ENCODE results near the gene MAP3K13.

The MAP3K13 gene

DNA sequence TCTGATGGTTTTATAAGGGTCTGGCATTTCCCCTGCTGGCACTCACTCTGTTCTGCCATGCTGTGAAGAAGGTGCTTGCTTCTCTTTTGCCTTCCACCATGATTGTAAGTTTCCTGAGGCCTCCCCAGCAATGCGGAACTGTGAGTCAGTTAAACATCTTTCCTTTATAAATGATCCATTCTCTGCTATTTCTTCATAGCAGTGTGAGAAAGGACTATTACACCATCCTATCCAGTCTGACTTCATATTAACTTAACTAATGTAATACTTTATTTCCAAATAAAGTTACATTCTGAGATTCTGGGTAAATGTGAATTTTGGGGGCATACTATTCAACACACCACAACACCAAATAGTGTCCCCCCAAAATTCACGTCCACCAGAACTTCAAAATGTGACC is 22.2 kb upstream of the MAP3K13 start:
- H2AFZ ChIP-seq: no peak overlapping the region
- H3K4me2 ChIP-seq (ENCODE audit: low read length): no peak overlapping the region
- no peak overlapping the region for H3K9ac ChIP-seq
- H3K36me3 ChIP-seq (ENCODE audit: control insufficient read depth, insufficient read depth, low read length): no peaks in the 10 kb centered on the region
- H3K27ac ChIP-seq: no peak overlapping the region
- TF ChIP-seq, protein P1, sequence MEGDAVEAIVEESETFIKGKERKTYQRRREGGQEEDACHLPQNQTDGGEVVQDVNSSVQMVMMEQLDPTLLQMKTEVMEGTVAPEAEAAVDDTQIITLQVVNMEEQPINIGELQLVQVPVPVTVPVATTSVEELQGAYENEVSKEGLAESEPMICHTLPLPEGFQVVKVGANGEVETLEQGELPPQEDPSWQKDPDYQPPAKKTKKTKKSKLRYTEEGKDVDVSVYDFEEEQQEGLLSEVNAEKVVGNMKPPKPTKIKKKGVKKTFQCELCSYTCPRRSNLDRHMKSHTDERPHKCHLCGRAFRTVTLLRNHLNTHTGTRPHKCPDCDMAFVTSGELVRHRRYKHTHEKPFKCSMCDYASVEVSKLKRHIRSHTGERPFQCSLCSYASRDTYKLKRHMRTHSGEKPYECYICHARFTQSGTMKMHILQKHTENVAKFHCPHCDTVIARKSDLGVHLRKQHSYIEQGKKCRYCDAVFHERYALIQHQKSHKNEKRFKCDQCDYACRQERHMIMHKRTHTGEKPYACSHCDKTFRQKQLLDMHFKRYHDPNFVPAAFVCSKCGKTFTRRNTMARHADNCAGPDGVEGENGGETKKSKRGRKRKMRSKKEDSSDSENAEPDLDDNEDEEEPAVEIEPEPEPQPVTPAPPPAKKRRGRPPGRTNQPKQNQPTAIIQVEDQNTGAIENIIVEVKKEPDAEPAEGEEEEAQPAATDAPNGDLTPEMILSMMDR (IDR thresholded peaks at IDR 0.05): no peak
- H3K9me3 ChIP-seq (ENCODE audit: control insufficient read depth, low read length): no peaks in the 10 kb centered on the region
- H3K4me1 ChIP-seq: no peaks in the 10 kb centered on the region
- no peaks in the 10 kb centered on the region for H3K27me3 ChIP-seq (ENCODE audit: control insufficient read depth, insufficient read depth, low read length)
- no peak overlapping the region for H3K4me3 ChIP-seq (ENCODE audit: low read depth, low read length)
- H3K79me2 ChIP-seq: no peaks in the 10 kb centered on the region

DNA sequence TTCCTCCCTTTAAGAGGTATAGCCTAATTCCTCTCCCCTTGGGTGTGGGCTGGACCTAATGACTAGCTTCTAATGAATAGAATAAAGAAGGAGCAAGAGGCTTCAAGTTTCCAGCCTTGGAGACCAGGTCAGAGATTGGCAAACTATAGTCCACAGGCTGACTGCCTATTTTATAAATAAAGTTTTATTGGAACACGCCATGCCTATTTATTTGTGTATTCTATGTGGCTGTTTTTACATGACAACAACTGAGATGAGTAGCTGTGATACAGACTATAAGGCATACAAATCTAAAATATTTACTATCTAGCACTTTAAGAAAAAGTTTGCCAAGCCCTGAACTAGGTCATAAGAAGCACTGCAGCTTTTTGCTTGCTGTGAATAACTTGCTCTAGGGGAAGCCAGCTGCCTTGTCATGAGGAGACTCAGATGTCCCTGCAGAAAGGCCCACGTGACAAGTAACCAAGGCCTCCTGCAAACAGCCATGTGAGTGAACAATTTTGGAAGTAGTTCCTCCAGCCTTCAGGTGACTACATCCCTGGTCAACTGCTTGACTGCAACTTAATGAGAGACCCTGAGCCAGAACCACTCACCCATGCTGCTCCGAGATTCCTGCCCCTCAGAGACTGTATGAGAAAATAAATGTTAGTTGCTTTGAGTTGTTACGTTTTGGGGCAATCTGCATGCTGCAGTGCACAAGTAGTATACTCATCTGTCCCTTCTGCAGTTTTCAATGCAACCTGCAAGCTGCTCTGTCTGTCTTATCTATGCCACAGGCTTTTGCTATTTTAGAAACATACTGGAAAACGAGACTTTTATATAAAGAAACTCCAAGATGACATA is 21.1 kb upstream of the MAP3K13 start:
- no peaks in the 10 kb centered on the region for H3K4me1 ChIP-seq
- no peak overlapping the region for H2AFZ ChIP-seq
- no peaks in the 10 kb centered on the region for H3K9me3 ChIP-seq (ENCODE audit: control insufficient read depth, low read length)
- H3K79me2 ChIP-seq: no peaks in the 10 kb centered on the region
- H3K4me3 ChIP-seq (ENCODE audit: low read depth, low read length): no peak overlapping the region
- H3K4me2 ChIP-seq (ENCODE audit: low read length): no peak overlapping the region
- no peak overlapping the region for H3K27ac ChIP-seq
- no peaks in the 10 kb centered on the region for H3K27me3 ChIP-seq (ENCODE audit: control insufficient read depth, insufficient read depth, low read length)
- H3K9ac ChIP-seq: no peak overlapping the region
- H3K36me3 ChIP-seq (ENCODE audit: control insufficient read depth, insufficient read depth, low read length): no peaks in the 10 kb centered on the region
- TF ChIP-seq, protein P1 (IDR thresholded peaks at IDR 0.05): no peak

DNA sequence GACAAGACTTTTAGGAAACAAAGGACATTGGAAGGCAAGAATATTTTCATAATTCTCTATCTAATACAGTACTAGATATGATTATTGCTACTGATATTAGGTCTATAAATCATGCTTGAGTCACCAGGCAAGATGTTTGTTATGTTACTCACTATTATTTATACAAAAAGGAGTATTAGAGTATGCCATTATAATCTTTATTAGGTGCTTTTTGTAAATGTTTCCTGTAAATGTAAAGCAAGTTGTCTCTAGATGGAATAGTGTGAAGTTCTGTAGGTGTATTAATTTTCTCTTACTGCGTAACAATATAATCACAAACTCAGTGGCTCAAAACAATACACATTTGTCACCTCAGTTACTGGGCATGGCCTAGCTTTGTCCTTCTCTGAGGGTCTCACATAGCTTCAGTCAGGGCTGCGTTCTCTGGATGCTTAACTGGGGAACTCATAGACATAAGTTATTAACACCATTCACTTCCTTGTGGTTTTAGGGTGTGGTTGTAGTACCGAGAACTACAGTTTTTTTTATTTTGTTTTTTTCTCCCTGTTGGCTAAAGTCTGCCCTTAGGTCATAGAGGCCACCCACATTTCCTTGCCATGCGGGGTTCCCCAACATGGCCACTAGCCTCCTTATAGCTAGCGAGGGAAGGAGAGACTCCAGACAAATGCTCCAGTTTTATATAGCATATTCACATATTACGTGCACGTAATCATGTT is 20.3 kb upstream of the MAP3K13 start:
- no peak overlapping the region for H3K4me3 ChIP-seq (ENCODE audit: low read depth, low read length)
- no peak overlapping the region for H3K9ac ChIP-seq
- no peak overlapping the region for H3K4me2 ChIP-seq (ENCODE audit: low read length)
- no peak overlapping the region for H3K27ac ChIP-seq
- H2AFZ ChIP-seq: no peak overlapping the region
- no peaks in the 10 kb centered on the region for H3K79me2 ChIP-seq
- no peaks in the 10 kb centered on the region for H3K9me3 ChIP-seq (ENCODE audit: control insufficient read depth, low read length)
- H3K4me1 ChIP-seq: no peaks in the 10 kb centered on the region
- no peaks in the 10 kb centered on the region for H3K27me3 ChIP-seq (ENCODE audit: control insufficient read depth, insufficient read depth, low read length)
- H3K36me3 ChIP-seq (ENCODE audit: control insufficient read depth, insufficient read depth, low read length): no peaks in the 10 kb centered on the region
- TF ChIP-seq, protein P1 (IDR thresholded peaks at IDR 0.05): no peak

DNA sequence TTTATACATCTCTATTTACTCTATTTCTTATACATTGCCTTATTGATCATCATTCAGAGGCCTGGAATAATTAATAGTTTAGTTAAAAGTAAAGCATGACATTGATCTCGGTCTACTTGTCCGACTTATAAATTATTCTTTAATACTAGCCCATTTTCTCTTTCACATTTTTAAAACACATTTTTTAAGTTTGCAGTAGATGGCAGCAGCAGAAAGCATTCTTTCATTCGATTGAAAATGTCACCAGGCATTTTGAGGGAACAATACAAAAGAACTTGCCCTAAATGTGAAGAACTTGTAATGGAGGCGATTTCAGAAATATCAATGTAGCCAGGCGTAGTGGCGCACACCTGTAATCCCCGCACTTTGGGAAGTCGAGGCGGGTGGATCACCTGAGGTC is 15.5 kb upstream of the MAP3K13 start:
- Histone ChIP-seq H3K27me3 (ENCODE audit: control insufficient read depth, insufficient read depth, low read length) (no peaks in the 10 kb centered on the region), H3K4me1 (no peaks in the 10 kb centered on the region), H3K9me3 (ENCODE audit: control insufficient read depth, low read length) (no peaks in the 10 kb centered on the region), H3K79me2 (no peaks in the 10 kb centered on the region), H3K4me3 (ENCODE audit: low read depth, low read length) (no peak overlapping the region), H3K9ac (no peak overlapping the region), H3K27ac (no peak overlapping the region), H3K36me3 (ENCODE audit: control insufficient read depth, insufficient read depth, low read length) (no peaks in the 10 kb centered on the region), H2AFZ (no peak overlapping the region), H3K4me2 (ENCODE audit: low read length) (no peak overlapping the region)
- TF ChIP-seq, protein P1 (IDR thresholded peaks at IDR 0.05): no peak

All from parathyroid adenoma (tissue), 2 donors.